HG03457 (cell line): Measurements from ENCODE around the gene C3AR1.
"Not testable (repeated sequence)": the region's sequence is repeated elsewhere in the genome, so short reads cannot be mapped to it uniquely, and the experiment has no call there.

Experiments
- ATAC-seq: cut with Tn5 transposase; IDR thresholded peaks from one replicate; pipeline ENCODE4 v1.9.1; 2021; ENCODE audit warnings: moderate number of reproducible peaks; ENCODE audit not compliant: unreplicated experiment

C3AR1 gene

DNA sequence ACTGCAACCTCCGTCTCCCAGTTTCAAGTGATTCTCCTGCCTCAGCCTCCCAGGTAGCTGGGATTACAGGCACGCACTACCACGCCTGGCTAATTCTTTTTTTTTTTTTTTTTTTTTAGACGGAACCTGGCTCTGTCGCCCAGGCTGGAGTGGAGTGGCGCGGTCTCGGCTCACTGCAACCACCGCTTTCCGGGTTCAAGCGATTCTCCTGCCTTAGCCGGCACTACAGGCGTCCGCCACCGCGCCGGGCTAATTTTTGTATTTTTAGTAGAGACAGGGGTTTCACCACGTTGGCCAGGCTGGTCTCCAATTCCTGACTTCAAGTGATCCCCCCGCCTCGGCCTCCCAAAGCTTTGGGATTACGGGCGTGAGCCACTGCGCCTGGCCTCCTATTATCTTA is 35.1 kb downstream of the C3AR1 start:
- not testable (repeated sequence) for ATAC-seq

DNA sequence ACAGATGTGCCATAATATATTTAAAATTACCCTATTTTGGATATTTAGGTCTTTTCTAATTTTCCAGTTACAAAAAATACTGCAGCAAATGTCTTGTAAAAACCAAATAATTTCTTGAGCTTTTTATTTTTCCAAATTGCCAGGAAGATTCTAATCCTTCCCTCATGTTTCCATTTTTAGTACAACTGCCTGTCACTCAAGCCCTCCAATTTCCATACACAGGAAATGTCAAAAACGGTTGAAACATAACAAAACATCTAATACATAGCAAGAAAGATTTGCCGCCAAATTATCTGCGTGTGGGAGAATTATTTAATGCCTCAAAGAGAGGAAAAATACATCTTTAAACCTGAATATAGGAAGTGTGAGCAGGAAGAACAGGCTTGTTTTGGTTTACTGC is 36.0 kb downstream of the C3AR1 start:
- ATAC-seq: no peak

DNA sequence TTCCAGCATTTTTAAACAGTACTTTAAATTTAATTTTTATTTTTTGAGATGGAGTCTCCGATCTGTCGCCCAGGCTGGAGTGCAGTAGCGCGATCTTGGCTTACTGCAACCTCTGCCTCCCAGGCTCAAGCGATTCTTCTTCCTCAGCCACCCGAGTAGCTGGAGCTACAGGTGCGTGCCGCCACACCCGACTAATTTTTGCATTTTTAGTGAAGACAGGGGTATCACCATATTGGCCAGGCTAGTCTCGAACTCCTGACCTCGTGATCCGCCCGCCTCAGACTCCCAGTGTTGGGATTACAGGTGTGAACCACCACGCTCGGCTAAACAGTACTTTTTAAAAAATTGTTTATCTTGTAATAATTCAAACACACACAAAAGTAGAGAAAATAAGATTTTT is 37.9 kb downstream of the C3AR1 start:
- ATAC-seq: no peak

DNA sequence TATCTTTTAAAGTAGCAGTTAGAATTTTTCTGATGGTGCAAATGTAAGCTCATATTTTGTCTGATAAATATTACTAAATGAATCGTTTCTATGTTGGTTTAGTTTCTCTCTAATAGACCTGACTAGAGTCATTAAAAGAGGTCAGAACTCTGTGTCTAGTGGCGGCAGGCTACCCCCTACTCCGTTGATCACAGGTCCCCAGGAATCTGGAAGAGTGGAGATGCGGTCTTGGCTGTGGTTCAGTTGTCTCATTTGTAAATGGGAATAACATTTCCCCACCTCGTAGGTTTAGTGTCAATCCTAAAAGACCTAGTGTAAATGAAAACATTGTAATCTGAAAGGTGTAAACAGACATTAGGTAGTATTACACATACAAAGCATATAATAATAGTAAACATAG is 38.3 kb downstream of the C3AR1 start:
- no peak for ATAC-seq

DNA sequence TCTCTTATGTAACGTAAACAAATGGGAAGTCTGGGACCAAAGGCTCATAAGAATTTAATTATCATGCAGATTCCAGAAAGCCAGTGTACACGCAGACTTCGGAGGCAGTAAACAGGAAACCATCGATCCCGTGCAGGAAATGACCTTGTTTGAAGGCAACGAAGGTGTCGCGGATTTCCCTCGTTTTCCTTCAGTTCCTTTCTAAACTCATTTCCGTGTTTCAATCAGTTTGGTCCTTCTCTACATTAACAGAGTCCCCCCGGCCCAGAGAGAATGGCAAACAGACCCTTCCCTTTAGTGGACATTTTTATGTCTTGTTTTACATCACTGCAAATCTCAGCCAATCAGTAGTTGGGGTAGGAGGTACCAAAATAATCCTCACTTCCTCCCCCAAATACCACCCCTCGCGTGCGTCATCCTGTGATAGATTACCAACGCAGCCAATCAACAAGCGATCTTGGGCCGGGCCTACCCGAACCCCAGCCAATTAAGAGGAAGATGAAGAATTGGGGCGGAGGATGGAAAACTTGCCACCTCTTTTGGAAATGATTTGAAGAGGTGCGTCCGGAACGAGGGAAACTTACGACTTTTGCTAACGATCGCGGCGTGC is 39.8 kb downstream of the C3AR1 start:
- ATAC-seq: peak; percentile 93

DNA sequence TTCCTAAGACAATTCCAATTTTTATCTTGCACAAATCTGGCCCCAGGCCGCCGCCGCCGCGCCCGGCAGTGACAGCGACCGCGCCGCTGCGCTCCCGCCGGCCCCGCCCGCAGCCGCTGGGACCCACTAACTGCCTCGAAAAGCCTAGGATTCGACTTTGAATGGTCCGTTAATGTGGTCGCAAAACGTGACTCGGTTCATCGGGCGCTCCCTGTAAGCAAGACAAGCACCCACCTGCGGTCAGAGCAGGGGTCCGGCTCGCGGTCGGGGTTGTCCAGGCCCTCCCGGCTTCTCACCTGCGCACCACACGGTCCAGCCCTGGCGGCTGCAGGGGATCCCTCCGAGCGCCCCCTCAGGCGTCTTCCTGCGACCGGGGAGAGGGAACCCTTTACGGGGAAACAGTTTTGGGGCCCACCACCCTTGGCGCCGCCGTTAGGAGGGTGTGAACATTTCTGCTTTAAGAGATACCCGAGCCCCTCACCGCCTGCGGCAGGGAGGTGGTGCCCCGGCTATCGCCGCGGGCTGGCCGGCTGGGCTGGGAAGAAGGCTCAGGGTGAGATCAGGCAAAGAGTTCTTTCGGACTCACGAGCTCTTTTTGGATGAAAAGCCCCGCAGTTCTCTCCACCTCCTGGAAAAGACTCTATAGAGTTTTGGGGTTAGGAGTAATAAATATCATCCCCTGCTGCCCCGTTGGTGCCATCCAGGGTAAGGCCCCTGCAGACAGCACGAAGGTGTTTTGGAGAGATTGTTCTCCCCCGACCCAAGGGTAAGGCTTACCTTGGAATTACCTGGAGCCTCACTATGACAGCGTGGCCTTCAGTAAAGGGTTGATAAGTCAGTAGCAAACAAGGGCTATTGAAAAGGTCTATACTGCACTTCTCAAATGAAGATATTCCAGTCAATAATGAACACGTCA is 47.2 kb downstream of the C3AR1 start:
- ATAC-seq: no peak

DNA sequence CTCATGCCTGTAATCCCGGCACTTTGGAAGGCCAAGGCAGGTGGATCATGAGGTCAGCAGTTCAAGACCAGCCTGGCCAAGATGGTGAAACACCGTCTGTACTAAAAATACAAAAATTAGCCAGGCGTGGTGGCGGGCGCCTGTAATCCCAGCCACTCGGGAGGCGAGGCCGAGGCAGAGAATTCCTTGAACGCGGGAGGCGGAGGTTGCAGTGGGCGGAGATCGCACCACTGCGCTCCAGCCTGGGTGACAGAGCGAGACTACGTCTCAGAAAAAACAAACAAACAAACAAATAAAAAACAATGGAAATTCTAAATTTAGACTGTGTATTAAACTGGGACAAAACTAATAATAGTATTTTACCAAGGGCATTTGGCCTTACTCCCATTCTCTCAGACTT is 47.9 kb downstream of the C3AR1 start:
- not testable (repeated sequence) for ATAC-seq

DNA sequence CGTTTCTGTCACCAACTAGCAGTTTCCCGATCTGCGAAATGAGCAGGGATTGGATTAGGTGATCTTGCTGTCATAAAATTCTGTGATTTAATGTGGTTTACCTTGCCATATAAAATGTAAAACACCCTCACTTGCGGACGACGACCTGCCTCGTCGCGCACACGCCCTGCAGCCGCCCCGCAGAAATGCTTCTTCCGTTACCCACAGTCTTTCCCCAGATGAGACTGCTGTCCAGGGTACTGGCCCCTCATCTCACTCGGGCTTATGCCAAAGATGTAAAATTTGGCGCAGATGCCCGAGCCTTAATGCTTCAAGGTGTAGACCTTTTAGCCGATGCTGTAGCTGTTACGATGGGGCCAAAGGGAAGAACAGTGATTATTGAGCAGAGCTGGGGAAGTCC is 51.3 kb downstream of the C3AR1 start:
- ATAC-seq: no peak

DNA sequence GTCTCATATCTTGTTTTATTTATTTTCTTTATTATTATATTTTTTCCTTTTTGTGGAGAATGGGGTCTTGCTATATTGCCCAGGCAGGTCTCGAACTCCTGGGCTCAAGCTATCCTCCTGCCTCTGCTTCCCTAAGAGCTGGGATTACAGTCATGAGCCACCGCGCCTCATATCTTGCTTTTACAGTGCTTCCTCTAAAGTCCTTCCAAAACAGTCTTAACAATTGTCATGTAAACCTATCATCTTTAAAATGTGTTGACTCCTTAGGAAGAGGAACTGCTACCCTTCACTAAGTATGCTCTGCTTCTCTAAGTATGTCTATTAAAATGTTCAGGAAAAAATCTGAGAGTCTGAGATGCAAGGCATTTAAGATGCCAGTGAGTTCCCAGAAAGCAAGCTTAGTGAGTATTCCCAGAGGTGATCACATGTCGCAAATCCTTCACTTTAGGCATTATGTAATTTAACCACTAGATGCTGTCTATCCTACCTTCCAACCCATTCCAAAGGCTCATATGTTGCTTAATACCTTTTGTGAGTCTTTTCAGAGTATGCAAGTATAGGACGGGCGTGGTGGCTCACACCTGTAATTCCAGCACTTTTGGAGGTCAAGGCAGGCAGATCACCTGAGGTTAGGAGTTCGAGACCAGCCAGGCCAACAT is 53.4 kb downstream of the C3AR1 start:
- ATAC-seq: no peak

DNA sequence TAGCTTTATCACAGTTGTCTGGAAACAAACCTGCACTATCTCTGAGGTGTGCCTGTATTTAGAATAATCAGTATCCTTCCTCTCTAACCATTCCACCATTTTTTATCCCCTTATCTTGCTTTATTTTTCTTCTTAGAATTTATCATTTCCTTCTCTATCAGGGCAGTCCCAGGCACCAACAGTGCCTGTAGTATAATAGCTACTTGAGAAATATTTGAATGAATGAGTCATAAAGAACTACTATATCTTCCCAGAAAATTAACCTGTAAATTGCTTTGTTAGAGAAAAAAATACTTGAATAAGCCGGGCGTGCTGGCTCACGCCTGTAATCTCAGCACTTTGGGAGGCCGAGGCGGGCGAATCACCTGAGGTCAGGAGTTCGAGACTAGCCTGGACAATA is 54.8 kb downstream of the C3AR1 start:
- no peak for ATAC-seq
